B cell (primary cell): ENCODE measurements around the gene SPN. TPM values are rescaled to one million over a fixed set of nuclear protein-coding genes. Genes with fewer than 3 reads are reported as not detected.

Experiments
- ATAC-seq: fragments of 200-7000 bp; cut with Tn5 transposase; one replicate; pipeline ENCODE4 v1.10.0; 2021; ENCODE audit warnings: low read depth, mild to moderate bottlenecking, moderate number of reproducible peaks, moderate library complexity
- CTCF ChIA-PET: fragments of 350-600 bp; sonication (Branson Sonifier 250); formaldehyde crosslinking; loops from one replicate; lab custom pipeline; 2021; ENCODE audit warnings: antibody characterized with exemption, inconsistent platforms; lab: Charles Lee
- POLR2A ChIA-PET: fragments of 350-600 bp; sonication (Branson Sonifier 250); formaldehyde crosslinking; loops from one replicate; lab custom pipeline; 2021; ENCODE audit warnings: antibody characterized with exemption; lab: Charles Lee
- DNase-seq: peaks from one replicate; pipeline ENCODE4 v3.0.0; 2013
- H2AFZ ChIP-seq: 2 replicates; pipeline ENCODE4 v1.6.1; 2012; ENCODE audit warnings: mild to moderate bottlenecking, low read depth, low read length; ENCODE audit not compliant: insufficient read depth, poor library complexity, severe bottlenecking
- H3K27ac ChIP-seq, 2 donors: 1 replicate in 1 of 2; 2 replicates in 1 of 2; pipeline ENCODE4 v1.5.1; 2012 to 2013; ENCODE audit warnings: low read length in 2 of 2, mild to moderate bottlenecking in 2 of 2, moderate library complexity in 1 of 2
- H3K27me3 ChIP-seq, 4 experiments: fragments of 200-600 bp in 1 of 4; sonication (generic) in 1 of 4; replicated peaks in 1 of 4; 1 replicate in 2 of 4; 2 replicates in 2 of 4; pipeline versions ENCODE4 v1.6.1 to v1.7.0; 2013 to 2016; ENCODE audit warnings: low read length in 3 of 4, mild to moderate bottlenecking in 2 of 4, mixed read lengths in 1 of 4, moderate library complexity in 1 of 4; ENCODE audit not compliant: insufficient read depth in 4 of 4, control insufficient read depth in 3 of 4; ENCODE audit errors: control extremely low read depth in 1 of 4
- H3K36me3 ChIP-seq, 2 experiments: replicated peaks in 1 of 2; 1 replicate in 1 of 2; 2 replicates in 1 of 2; pipeline versions ENCODE4 v1.6.1 to v1.7.1; 2013; ENCODE audit warnings: low read length in 1 of 2; ENCODE audit not compliant: insufficient read depth in 2 of 2, control insufficient read depth in 1 of 2; ENCODE audit errors: control extremely low read depth in 1 of 2, extremely low read depth in 1 of 2
- H3K4me1 ChIP-seq, 2 donors: fragments of 200-600 bp in 1 of 2; sonication (generic) in 1 of 2; 1 replicate in 1 of 2; 2 replicates in 1 of 2; pipeline versions ENCODE4 v1.5.1 to v1.6.1; 2013 to 2017; ENCODE audit warnings: low read length in 2 of 2; ENCODE audit not compliant: control insufficient read depth in 2 of 2, insufficient read depth in 2 of 2
- H3K4me2 ChIP-seq: replicated peaks from 2 replicates; pipeline ENCODE3; 2012; ENCODE audit warnings: mild to moderate bottlenecking, low read depth, low read length; ENCODE audit not compliant: poor library complexity, severe bottlenecking
- H3K4me3 ChIP-seq, 5 experiments: fragments of 200-600 bp in 1 of 5; sonication (generic) in 1 of 5; 1 replicate in 3 of 5; 2 replicates in 2 of 5; pipeline versions ENCODE4 v1.5.1 to v1.7.0; 2011 to 2016; ENCODE audit warnings: low read length in 4 of 5, mild to moderate bottlenecking in 4 of 5, low read depth in 2 of 5, control low read depth in 1 of 5, moderate library complexity in 1 of 5; ENCODE audit not compliant: insufficient read depth in 1 of 5; ENCODE audit errors: control extremely low read depth in 1 of 5, extremely low read depth in 1 of 5
- H3K79me2 ChIP-seq: fragments of 200-600 bp; sonication (generic); one replicate; pipeline ENCODE4 v1.6.0; 2016; ENCODE audit warnings: low read length; ENCODE audit not compliant: control insufficient read depth, insufficient read depth
- H3K9ac ChIP-seq: fragments of 200-600 bp; sonication (generic); 2 replicates; pipeline ENCODE4 v1.6.1; 2017; ENCODE audit warnings: mild to moderate bottlenecking, low read length, moderate library complexity
- H3K9me3 ChIP-seq, 3 donors: one replicate each; pipeline versions ENCODE4 v1.6.1 to v1.7.1; 2013; ENCODE audit warnings: low read length in 2 of 3; ENCODE audit not compliant: control insufficient read depth in 2 of 3, insufficient read depth in 1 of 3; ENCODE audit errors: control extremely low read depth in 1 of 3
- H4K20me1 ChIP-seq: 2 replicates; pipeline ENCODE4 v1.6.0; 2012; ENCODE audit warnings: mild to moderate bottlenecking, low read length; ENCODE audit not compliant: insufficient read depth, control insufficient read depth, poor library complexity, severe bottlenecking
- H3K27ac Mint-ChIP-seq: one replicate; pipeline ENCODE4 v1.8.0; 2021; ENCODE audit warnings: mixed read lengths
- H3K27me3 Mint-ChIP-seq: one replicate; pipeline ENCODE4 v1.8.0; 2021; ENCODE audit warnings: mixed read lengths
- H3K4me1 Mint-ChIP-seq: one replicate; pipeline ENCODE4 v1.8.0; 2021; ENCODE audit warnings: mixed read lengths
- H3K4me3 Mint-ChIP-seq: one replicate; pipeline ENCODE4 v1.8.0; 2021; ENCODE audit warnings: mixed read lengths
- H3K9me3 Mint-ChIP-seq: one replicate; pipeline ENCODE4 v1.8.0; 2022; ENCODE audit warnings: mixed read lengths; ENCODE audit not compliant: insufficient read depth
- EZH2 ChIP-seq: IDR thresholded peaks from 2 replicates; pipeline ENCODE4 v1.6.1; 2012; ENCODE audit warnings: borderline replicate concordance, low read depth, mild to moderate bottlenecking, moderate library complexity, low read length; ENCODE audit not compliant: insufficient read depth, poor library complexity, severe bottlenecking
- WGBS: methylation state at CpG from one replicate; pipeline ENCODE4 v1.1.5; 2013; ENCODE audit warnings: missing lambda C conversion rate; ENCODE audit not compliant: insufficient coverage; 5-methylcytosine and 5-hydroxymethylcytosine counted together
- intact Hi-C: fragments of 100-400 bp; cut with micrococcal nuclease; formaldehyde crosslinking; loops from one replicate; pipeline ENCODE4 v1.10.0; 2022
- polyA plus RNA-seq: library from polyadenylated mRNA; depleted of rRNA; stranded (reverse); fragments of >200 nt; gene quantifications from 2 replicates; pipeline ENCODE4 v1.2.3, GENCODE V29; 2012
- total RNA-seq, 2 donors: library from RNA; stranded (reverse); fragments of 120-200 nt in 1 of 2; gene quantifications; 1 replicate in 1 of 2; 2 replicates in 1 of 2; pipeline versions ENCODE4 v1.2.3 to v1.2.4, GENCODE V29; 2013 to 2022
- TF ChIP-seq, protein P1 (sequence below): fragments of 200-600 bp; IDR thresholded peaks from one replicate; pipeline ENCODE4 v1.8.0; 2022; ENCODE audit warnings: antibody characterized with exemption, mild to moderate bottlenecking

SPN gene
- total and polyA plus RNA-seq, 2 donors (not counting 1 experiment from before 2014, with no cell fraction given): 1.1 to 1.9 TPM

DNA sequence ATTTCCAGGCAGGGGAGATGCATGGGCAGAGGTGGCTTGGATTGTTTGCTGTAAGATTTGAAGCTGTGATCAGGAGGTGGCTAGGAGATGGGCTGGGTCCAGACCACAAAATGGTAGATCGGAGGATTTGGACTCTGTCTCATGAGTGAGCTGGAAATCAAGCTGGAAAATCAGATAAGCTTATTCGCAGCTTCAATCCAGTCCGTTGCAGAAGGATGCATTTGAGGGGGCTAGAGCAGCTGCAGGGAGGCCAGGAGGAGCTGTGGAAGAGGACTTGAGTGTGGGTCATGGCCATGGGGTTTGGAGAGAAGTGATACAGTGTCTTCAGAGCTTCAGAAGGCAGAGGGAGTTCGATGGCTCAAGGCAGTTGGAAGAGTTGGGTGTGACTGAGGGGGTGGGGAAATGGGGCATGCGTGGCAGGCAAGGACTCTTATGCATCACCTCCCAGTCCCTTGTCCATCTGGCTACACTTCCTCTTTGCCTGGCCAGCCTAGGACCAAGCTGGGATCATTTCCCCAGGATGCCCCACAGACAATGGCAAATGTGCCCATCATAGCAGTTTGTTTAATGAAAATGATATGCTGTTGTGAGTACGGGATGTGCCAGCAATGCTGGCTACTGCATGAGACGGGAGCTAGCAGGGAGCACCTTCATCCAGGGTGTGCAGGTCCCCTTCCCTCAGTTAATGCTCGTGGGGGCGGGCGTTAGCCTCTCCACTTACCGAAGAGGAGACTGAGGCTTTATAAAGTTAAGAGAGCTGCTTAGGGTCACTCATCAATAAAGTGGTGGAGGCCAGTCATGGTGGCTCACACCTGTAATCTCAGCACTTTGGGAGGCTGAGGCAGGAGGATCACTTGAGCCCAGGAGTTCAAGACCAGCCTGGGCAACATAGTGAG, 36.5 kb downstream of the SPN start:
- POLR2A ChIA-PET: interaction anchor here (0.6 to 2.8 kb wide), 3 partner anchors 91 to 116 kb away, joined by 3 to 18 read pairs (median 15); partner anchors contain the start of genes KIF22 and PAGR1
- no peaks in the 10 kb centered on the region for H3K79me2 ChIP-seq
- DNase-seq (no peak), ATAC-seq (no peak)
- H3K4me3 ChIP-seq: no peak overlapping the region
- TF ChIP-seq, protein P1, sequence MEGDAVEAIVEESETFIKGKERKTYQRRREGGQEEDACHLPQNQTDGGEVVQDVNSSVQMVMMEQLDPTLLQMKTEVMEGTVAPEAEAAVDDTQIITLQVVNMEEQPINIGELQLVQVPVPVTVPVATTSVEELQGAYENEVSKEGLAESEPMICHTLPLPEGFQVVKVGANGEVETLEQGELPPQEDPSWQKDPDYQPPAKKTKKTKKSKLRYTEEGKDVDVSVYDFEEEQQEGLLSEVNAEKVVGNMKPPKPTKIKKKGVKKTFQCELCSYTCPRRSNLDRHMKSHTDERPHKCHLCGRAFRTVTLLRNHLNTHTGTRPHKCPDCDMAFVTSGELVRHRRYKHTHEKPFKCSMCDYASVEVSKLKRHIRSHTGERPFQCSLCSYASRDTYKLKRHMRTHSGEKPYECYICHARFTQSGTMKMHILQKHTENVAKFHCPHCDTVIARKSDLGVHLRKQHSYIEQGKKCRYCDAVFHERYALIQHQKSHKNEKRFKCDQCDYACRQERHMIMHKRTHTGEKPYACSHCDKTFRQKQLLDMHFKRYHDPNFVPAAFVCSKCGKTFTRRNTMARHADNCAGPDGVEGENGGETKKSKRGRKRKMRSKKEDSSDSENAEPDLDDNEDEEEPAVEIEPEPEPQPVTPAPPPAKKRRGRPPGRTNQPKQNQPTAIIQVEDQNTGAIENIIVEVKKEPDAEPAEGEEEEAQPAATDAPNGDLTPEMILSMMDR: no peak
- no peak for TF ChIP-seq EZH2
- H3K4me1 ChIP-seq: peaks cover 24 to 34% of the 10 kb centered on the region in 2 donors
- no peaks in the 10 kb centered on the region for H3K36me3 ChIP-seq
- H3K4me1 Mint-ChIP-seq: peaks cover 27% of the 10 kb centered on the region
- WGBS: 90% methylated on average over 9 of the region's 11 CpGs
- peak overlapping the region; percentile 67 for H3K27ac Mint-ChIP-seq
- H3K27me3 Mint-ChIP-seq: no peaks in the 10 kb centered on the region
- H3K9me3 ChIP-seq: peaks cover 0 to 38% (median 10%) of the 10 kb centered on the region in 3 donors
- no peak overlapping the region for H3K27ac ChIP-seq
- CTCF ChIA-PET: interaction anchor here (0.6 to 6.1 kb wide), 36 partner anchors 9 to 332 kb away, joined by 3 to 100 read pairs (median 4); partner anchors contain the start of genes C16orf54, KCTD13, KIF22 and MAZ
- intact Hi-C loops: loop anchor here (1.0 to 10.0 kb wide), 9 partner anchors 11 to 321 kb away; partner anchors contain the start of genes ASPHD1, C16orf54, KCTD13 and MAZ
- H4K20me1 ChIP-seq: no peaks in the 10 kb centered on the region
- no peak overlapping the region for H2AFZ ChIP-seq
- H3K4me2 ChIP-seq: no peak overlapping the region
- H3K9ac ChIP-seq: no peak overlapping the region
- H3K4me3 Mint-ChIP-seq: no peak overlapping the region
- H3K27me3 ChIP-seq: no peaks in the 10 kb centered on the region
- peaks cover 3% of the 10 kb centered on the region for H3K9me3 Mint-ChIP-seq
